Measurements from ENCODE around the gene PSMD6. TPM values are rescaled to one million over a fixed set of nuclear protein-coding genes. Genes with fewer than 3 reads are reported as not detected.

Gene PSMD6
- total and polyA plus RNA-seq, 8 donors = 15.8 to 98.5 (median 55.5) TPM

DNA sequence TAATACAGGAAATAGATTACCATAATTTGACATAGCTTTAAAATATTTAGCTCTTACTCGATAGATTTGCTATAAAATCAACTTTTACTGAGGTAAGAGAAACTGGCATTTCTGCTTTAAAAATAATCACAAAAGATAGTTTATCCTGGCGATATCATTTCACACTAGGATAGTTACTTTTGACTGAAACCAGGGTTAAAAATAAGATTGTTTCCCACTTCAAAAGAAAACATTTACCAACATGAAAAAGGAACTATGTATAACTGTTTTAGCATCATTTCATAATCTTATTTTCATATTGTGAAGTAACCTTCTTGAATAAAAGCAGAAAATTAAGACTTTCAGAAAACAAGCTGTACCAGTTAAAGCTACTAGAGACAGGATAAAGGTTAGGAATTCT lies 15.3 kb downstream of the PSMD6 start:
- WGBS, 5 donors = 83 to 91% (median 87%) methylated on average over 2 of the region's 2 CpGs
- TF ChIP-seq POLR2AphosphoS5 (IDR thresholded peaks at IDR 0.05) (no peak), EP300 (IDR thresholded peaks at IDR 0.05) (no peak), POLR2A (IDR thresholded peaks at IDR 0.05) (no peak)
- TF ChIP-seq, protein P1, sequence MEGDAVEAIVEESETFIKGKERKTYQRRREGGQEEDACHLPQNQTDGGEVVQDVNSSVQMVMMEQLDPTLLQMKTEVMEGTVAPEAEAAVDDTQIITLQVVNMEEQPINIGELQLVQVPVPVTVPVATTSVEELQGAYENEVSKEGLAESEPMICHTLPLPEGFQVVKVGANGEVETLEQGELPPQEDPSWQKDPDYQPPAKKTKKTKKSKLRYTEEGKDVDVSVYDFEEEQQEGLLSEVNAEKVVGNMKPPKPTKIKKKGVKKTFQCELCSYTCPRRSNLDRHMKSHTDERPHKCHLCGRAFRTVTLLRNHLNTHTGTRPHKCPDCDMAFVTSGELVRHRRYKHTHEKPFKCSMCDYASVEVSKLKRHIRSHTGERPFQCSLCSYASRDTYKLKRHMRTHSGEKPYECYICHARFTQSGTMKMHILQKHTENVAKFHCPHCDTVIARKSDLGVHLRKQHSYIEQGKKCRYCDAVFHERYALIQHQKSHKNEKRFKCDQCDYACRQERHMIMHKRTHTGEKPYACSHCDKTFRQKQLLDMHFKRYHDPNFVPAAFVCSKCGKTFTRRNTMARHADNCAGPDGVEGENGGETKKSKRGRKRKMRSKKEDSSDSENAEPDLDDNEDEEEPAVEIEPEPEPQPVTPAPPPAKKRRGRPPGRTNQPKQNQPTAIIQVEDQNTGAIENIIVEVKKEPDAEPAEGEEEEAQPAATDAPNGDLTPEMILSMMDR (IDR thresholded peaks at IDR 0.05) = no peak
- Histone ChIP-seq H3K4me1 (peaks cover 0 to 28% (median 4%) of the 10 kb centered on the region in 4 donors), H3K36me3 (peaks cover 53 to 97% (median 94%) of the 10 kb centered on the region in 4 donors), H3K27ac (peak overlapping the region in 1 of 5 donors; percentile 7), H3K9me3 (no peaks in the 10 kb centered on the region), H3K4me3 (no peak overlapping the region), H3K27me3 (no peaks in the 10 kb centered on the region)
- no peak for DNase-seq
- intact Hi-C loops (cut with DNase I; ENCODE audit: low total_unique reads) = no loop called here

DNA sequence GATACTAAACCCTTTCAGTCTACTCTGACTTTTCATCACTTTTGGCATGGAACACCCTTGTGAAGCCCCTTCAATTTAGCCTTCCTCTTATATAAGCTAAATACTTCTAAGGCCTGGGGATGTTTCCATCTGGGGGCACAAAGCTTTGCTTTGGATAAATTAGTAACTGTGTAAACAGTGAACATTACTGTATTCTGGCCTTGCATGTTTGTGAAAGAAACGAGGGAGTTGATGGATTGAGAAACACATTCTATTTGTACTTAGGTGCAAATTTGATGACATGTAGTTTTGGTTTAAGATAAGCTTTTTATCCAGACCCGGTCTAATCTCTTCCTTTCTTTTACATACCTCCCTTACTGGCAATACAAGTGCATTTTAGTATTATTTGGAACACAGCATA lies 19.7 kb downstream of the PSMD6 start:
- H3K36me3 ChIP-seq = peaks cover 19 to 90% (median 81%) of the 10 kb centered on the region in 4 donors
- H3K4me1 ChIP-seq = peaks cover 0 to 6% (median 0%) of the 10 kb centered on the region in 4 donors
- intact Hi-C loops (cut with DNase I; ENCODE audit: low total_unique reads) = no loop called here
- no peak for TF ChIP-seq POLR2A (IDR thresholded peaks at IDR 0.05)
- TF ChIP-seq EP300 (IDR thresholded peaks at IDR 0.05) = no peak
- TF ChIP-seq, protein P1 (IDR thresholded peaks at IDR 0.05) = no peak
- no peak for TF ChIP-seq POLR2AphosphoS5 (IDR thresholded peaks at IDR 0.05)
- DNase-seq = no peak
- H3K9me3 ChIP-seq = no peaks in the 10 kb centered on the region
- H3K27me3 ChIP-seq = no peaks in the 10 kb centered on the region
- 24 to 60% (median 29%) methylated on average over 2 of the region's 2 CpGs for WGBS, 5 donors
- H3K27ac ChIP-seq = no peak overlapping the region
- no peak overlapping the region for H3K4me3 ChIP-seq

DNA sequence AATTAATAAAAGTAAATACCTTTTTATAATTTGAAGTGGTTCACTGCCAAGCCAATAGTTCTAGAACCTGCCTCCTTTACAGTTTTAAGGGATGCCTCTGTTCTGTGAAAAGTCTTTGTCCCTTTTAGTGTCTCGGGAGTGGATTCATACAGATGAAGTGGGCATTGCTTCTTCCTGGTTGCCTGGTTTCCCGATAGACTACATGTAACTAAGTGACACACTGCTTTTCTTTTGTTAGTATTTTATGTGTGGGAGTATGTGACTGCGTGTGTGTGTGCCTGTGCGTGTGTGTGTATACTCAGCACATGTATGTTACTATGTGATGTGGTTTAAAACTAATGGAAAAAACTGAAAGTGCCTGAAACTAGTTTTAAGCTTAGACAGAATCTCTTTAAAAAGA lies 21.1 kb downstream of the PSMD6 start:
- Histone ChIP-seq H3K27me3 (no peaks in the 10 kb centered on the region), H3K9me3 (no peaks in the 10 kb centered on the region), H3K36me3 (peaks cover 15 to 90% (median 81%) of the 10 kb centered on the region in 4 donors), H3K4me1 (peaks cover 0 to 6% (median 0%) of the 10 kb centered on the region in 4 donors), H3K27ac (no peak overlapping the region), H3K4me3 (no peak overlapping the region)
- no peak for DNase-seq
- 82 to 97% (median 91%) methylated on average over 4 of the region's 4 CpGs for WGBS, 5 donors
- intact Hi-C loops (cut with DNase I; ENCODE audit: low total_unique reads) = no loop called here
- no peak for TF ChIP-seq POLR2A (IDR thresholded peaks at IDR 0.05)
- no peak for TF ChIP-seq EP300 (IDR thresholded peaks at IDR 0.05)
- TF ChIP-seq POLR2AphosphoS5 (IDR thresholded peaks at IDR 0.05) = no peak
- TF ChIP-seq, protein P1 (IDR thresholded peaks at IDR 0.05) = no peak

DNA sequence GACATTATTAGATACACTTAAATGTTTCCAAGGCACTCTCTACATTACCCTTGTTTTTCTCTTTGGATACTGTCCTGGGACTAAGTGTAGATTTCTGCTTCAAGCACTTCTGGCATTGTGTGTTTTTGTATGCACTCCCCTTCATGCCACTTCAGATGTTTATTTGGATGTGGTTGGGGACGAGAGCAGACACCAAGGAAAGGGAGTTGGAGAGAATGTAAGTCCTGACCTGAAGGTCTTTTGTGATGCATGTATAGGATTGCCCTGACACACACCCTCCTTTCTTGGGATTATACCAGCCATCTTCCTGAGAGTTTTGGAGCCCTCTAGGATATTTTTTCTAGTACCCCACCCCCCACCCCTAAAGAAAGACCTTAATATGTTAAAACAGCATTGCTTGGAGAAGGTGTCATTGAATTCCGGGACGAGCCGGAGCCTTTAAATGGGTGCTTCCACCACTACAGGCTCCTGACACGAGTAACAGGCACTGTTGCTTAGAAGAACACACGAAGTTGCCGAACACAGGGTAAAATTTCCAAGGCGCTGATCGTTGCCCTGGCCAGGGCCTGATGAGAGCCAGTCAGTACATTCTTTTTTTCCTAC lies 22.7 kb downstream of the PSMD6 start:
- DNase-seq = no peak
- Histone ChIP-seq H3K4me1 (peaks cover 0 to 6% (median 0%) of the 10 kb centered on the region in 4 donors), H3K27ac (no peak overlapping the region), H3K27me3 (no peaks in the 10 kb centered on the region), H3K9me3 (no peaks in the 10 kb centered on the region), H3K36me3 (peaks cover 14 to 90% (median 81%) of the 10 kb centered on the region in 4 donors), H3K4me3 (no peak overlapping the region)
- intact Hi-C loops (cut with DNase I; ENCODE audit: low total_unique reads) = no loop called here
- TF ChIP-seq POLR2AphosphoS5 (IDR thresholded peaks at IDR 0.05) (no peak), EP300 (IDR thresholded peaks at IDR 0.05) (no peak), POLR2A (IDR thresholded peaks at IDR 0.05) (no peak)
- TF ChIP-seq, protein P1 (IDR thresholded peaks at IDR 0.05) = no peak
- WGBS, 5 donors = 84 to 91% (median 89%) methylated on average over 9 of the region's 9 CpGs
